Measurements from ENCODE around the gene EML5. TPM values are rescaled to one million over a fixed set of nuclear protein-coding genes. Genes with fewer than 3 reads are reported as not detected.

The EML5 gene
- total and polyA plus RNA-seq, 3 donors from 2014 or later, result 4.2 to 19.3 (median 17.7) TPM

DNA sequence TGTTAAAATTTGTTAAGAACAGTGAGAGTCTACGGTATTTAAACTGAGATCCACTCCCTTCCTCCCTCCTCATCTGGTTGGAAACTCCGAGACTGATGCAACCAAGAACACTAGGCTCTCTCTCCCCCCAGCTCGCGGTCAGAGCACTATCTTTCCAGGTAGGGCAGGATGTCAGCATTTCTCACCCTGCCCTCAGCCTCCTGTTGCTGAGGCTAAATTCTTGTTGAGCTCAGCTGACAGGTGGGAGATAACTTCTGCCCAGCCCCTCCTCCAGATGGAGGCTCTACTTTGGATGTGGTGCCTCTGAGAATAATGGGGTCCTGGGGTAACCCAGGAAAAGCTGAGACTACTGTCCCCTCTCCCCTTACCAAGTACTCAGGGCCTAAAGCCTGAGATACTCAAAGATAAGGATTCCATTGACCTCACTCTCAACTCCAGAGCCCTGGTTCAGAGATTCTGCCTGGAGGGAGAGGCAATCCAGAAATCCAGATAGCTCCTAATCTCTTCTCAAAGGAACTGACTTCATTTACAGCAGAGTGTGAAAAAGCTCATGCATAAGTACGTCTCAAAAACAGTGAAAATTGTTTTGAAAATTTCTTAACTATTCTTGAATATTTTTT, 110.1 kb downstream of the EML5 start:
- WGBS, 2 donors, result 64 to 66% methylated on average over 5 of the region's 5 CpGs
- no peak for DNase-seq
- intact Hi-C loops (cut with DNase I; ENCODE audit: low total_unique reads), result no loop called here

DNA sequence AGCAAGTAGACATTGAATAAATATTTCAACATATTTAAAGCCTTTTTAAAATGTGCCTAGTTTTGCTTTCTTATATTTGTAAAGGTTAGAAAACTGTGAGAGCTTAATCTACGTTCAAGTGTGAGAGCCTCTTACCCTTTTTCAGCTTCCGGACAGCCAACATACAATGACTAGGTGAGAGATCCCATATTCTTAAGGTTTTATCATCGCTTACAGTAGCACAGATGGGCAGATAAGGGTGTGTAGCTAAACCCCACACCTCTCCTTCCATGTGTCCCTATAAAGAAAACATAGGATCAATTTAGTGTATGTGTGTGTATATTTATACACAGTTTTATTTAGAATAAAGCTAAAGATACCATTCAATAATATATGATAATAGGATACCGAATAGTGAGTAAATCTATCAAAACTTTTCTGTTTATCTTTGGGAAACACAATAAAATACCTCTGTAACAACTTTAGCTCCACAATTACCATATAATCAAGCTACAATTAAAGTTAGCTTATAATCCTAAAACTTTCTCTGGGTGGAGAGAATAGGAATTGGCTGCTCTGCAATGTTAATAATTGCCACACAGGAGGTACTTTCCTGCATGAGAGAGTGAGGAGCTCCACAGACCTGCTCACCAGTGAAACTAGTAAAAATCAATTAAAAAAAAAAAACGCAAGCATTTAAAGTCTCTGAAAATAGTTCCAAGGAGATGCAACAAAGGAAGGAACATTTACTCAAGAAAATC, 110.8 kb downstream of the EML5 start:
- DNase-seq, result no peak
- intact Hi-C loops (cut with DNase I; ENCODE audit: low total_unique reads), result no loop called here
- Histone ChIP-seq H3K27me3 (no peaks in the 10 kb centered on the region), H3K9me3 (no peaks in the 10 kb centered on the region), H3K27ac (no peak overlapping the region), H3K36me3 (ENCODE audit: low read depth, missing control alignments) (no peaks in the 10 kb centered on the region), H3K4me3 (no peak overlapping the region), H3K4me1 (no peaks in the 10 kb centered on the region)
- WGBS, 2 donors, result 81 to 91% methylated on average over 5 of the region's 5 CpGs
- no peak for TF ChIP-seq POLR2A (IDR thresholded peaks at IDR 0.05)
- no peak for TF ChIP-seq CTCF (IDR thresholded peaks at IDR 0.05)

More for the DNA sequence above, 110.1 kb downstream of the EML5 start:
- Histone ChIP-seq H3K27me3 (no peaks in the 10 kb centered on the region), H3K4me1 (no peaks in the 10 kb centered on the region), H3K27ac (no peak overlapping the region), H3K36me3 (ENCODE audit: low read depth, missing control alignments) (no peaks in the 10 kb centered on the region), H3K9me3 (no peaks in the 10 kb centered on the region), H3K4me3 (no peak overlapping the region)
- TF ChIP-seq CTCF (IDR thresholded peaks at IDR 0.05) (no peak), POLR2A (IDR thresholded peaks at IDR 0.05) (no peak)

GRCh38 chr14:88669346-88669745, 123.4 kb downstream of the EML5 start:
- 77 to 89% methylated on average over 1 to 4 of the region's 4 CpGs for WGBS, 2 donors

GRCh38 chr14:88668448-88669116, 124.2 kb downstream of the EML5 start:
- intact Hi-C loops (cut with DNase I; ENCODE audit: low total_unique reads), result no loop called here
- no peak overlapping the region for H3K27ac ChIP-seq
- 70 to 85% methylated on average over 3 of the region's 3 CpGs for WGBS, 2 donors
- DNase-seq, result no peak
- H3K27me3 ChIP-seq, result no peaks in the 10 kb centered on the region
- no peak overlapping the region for H3K4me3 ChIP-seq
- no peak for TF ChIP-seq POLR2A (IDR thresholded peaks at IDR 0.05)
- no peak for TF ChIP-seq CTCF (IDR thresholded peaks at IDR 0.05)
- no peaks in the 10 kb centered on the region for H3K36me3 ChIP-seq (ENCODE audit: low read depth, missing control alignments)
- H3K9me3 ChIP-seq, result no peaks in the 10 kb centered on the region
- H3K4me1 ChIP-seq, result no peaks in the 10 kb centered on the region

More at GRCh38 chr14:88669346-88669745, 123.4 kb downstream of the EML5 start:
- H3K36me3 ChIP-seq (ENCODE audit: low read depth, missing control alignments), result no peaks in the 10 kb centered on the region
- intact Hi-C loops (cut with DNase I; ENCODE audit: low total_unique reads), result no loop called here
- no peak for DNase-seq
- H3K4me1 ChIP-seq, result no peaks in the 10 kb centered on the region
- no peak overlapping the region for H3K27ac ChIP-seq
- no peaks in the 10 kb centered on the region for H3K9me3 ChIP-seq
- H3K27me3 ChIP-seq, result no peaks in the 10 kb centered on the region
- H3K4me3 ChIP-seq, result no peak overlapping the region
- TF ChIP-seq CTCF (IDR thresholded peaks at IDR 0.05) (no peak), POLR2A (IDR thresholded peaks at IDR 0.05) (no peak)

Measured in testis (tissue), 3 donors.